GM10266 (cell line): ENCODE data around the gene HLX.
A peak's percentile ranks its signal among the peaks of the same experiment; 100 is the strongest.

Experiments used
- DNase-seq: peaks from one replicate; pipeline ENCODE4 v3.0.0; 2012; ENCODE audit errors: extremely low spot score
- TF ChIP-seq, protein P1 (sequence below): IDR thresholded peaks from 2 replicates; pipeline ENCODE4 v1.5.1; 2012; ENCODE audit warnings: mild to moderate bottlenecking, low read depth; ENCODE audit not compliant: control insufficient read depth, insufficient read depth; ENCODE audit errors: missing control alignments

The HLX gene

DNA sequence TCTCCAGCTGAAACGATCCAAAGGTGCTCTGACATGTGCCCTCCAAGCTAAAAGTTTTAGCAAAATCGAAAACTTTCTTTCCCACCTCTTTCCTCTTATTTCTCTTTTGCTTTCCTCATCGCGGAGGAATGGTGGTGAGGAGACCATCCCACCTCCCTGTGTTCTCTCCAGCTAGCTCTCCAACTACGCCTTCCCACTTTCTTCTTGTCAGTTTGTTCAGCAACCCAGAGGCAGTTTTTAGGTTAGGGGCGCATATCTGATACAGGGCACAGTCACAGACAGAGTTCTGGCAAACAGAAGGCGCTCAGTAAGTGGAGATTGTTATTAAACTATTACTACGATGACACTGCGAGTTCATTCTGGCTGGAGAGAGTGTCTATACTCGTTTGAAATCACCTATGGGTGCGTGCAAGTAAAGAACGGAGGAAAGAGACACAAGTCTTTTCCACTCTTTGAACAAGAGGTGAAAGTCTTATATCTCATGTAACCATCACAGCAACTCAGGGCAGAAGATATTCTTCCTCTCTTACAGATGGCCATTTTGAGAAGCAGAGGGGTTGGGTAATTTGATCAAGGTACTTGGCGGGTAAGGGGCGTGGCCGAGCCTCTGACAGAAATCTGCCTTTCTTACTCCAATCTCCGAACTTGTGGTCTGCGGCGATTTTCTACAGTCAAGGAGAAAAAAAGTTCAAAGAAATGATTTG, 13.9 kb downstream of the HLX start:
- TF ChIP-seq, protein P1, sequence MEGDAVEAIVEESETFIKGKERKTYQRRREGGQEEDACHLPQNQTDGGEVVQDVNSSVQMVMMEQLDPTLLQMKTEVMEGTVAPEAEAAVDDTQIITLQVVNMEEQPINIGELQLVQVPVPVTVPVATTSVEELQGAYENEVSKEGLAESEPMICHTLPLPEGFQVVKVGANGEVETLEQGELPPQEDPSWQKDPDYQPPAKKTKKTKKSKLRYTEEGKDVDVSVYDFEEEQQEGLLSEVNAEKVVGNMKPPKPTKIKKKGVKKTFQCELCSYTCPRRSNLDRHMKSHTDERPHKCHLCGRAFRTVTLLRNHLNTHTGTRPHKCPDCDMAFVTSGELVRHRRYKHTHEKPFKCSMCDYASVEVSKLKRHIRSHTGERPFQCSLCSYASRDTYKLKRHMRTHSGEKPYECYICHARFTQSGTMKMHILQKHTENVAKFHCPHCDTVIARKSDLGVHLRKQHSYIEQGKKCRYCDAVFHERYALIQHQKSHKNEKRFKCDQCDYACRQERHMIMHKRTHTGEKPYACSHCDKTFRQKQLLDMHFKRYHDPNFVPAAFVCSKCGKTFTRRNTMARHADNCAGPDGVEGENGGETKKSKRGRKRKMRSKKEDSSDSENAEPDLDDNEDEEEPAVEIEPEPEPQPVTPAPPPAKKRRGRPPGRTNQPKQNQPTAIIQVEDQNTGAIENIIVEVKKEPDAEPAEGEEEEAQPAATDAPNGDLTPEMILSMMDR, result no peak
- no peak for DNase-seq

GRCh38 chr1:220893701-220894024, 14.4 kb downstream of the HLX start:
- TF ChIP-seq, protein P1, result no peak
- peak; percentile 14 for DNase-seq

GRCh38 chr1:220894025-220894923, 15.0 kb downstream of the HLX start:
- TF ChIP-seq, protein P1, result no peak
- no peak for DNase-seq

GRCh38 chr1:220894924-220895256, 15.6 kb downstream of the HLX start:
- no peak for DNase-seq

DNA sequence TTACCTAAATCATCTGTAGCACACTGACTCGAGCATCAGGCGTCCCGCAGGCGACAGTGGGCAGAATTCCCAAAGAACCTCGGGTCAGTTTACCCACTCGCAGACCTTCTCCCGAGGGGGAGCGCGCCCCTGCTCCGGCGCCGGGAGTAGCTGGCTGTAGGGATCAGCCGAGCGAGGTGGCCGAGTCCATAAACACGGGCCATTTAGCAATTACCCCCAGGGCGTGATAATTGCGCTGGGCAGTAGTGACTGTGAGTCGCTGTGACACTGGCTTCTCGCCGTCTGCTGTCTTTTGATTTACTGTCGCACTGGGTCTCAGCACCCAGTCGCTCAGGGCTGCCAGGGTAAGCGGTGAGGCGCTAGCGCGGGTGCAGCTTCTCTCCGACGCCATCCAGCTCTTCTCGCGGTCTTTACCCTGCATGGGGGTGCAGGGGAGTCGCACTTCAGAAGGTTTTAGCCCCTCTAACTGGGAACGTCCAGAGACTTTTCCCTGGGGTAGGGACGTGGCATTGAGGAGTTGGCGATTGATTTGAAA, 16.2 kb downstream of the HLX start:
- TF ChIP-seq, protein P1, result no peak
- DNase-seq, result no peak

More at GRCh38 chr1:220894924-220895256, 15.6 kb downstream of the HLX start:
- TF ChIP-seq, protein P1, result no peak

GRCh38 chr1:220896092-220896491, 16.8 kb downstream of the HLX start:
- no peak for DNase-seq
- TF ChIP-seq, protein P1, result no peak

DNA sequence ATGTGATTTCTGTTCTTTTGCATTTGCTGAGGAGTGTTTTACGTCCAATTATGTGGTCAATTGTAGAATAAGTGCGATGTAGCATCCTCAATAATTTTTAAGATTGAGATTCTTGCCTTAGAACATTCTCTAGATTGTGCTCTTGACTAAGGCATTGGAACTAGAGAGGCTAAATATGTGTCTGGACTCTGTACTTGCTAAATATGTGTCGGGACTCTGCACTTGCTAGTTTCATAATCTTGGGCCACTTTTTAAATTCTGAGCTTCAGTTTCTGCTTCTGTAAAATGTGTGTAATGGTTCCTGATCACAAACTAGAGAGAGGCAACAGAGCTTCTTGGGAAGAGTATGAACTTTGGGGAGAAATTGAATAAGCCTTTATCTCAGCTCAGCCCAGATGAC, 21.6 kb downstream of the HLX start:
- TF ChIP-seq, protein P1, result no peak
- DNase-seq, result no peak
